ENCODE results near the gene TSPAN12.
"Not testable (repeated sequence)": the region's sequence is repeated elsewhere in the genome, so short reads cannot be mapped to it uniquely, and the experiment has no call there.

The TSPAN12 gene

GRCh38 chr7:120805636-120806388, 52.1 kb downstream of the TSPAN12 start:
- DNase-seq (ENCODE audit: low read depth): no peak

- DNase-seq (ENCODE audit: low read depth): no peak
Measured at GRCh38 chr7:120802751-120803150, 55.2 kb downstream of the TSPAN12 start.

GRCh38 chr7:120799813-120800475, 58.0 kb downstream of the TSPAN12 start:
- DNase-seq (ENCODE audit: low read depth): no peak

- no peak for DNase-seq (ENCODE audit: low read depth)
Measured at GRCh38 chr7:120799147-120799546, 58.8 kb downstream of the TSPAN12 start.

DNA sequence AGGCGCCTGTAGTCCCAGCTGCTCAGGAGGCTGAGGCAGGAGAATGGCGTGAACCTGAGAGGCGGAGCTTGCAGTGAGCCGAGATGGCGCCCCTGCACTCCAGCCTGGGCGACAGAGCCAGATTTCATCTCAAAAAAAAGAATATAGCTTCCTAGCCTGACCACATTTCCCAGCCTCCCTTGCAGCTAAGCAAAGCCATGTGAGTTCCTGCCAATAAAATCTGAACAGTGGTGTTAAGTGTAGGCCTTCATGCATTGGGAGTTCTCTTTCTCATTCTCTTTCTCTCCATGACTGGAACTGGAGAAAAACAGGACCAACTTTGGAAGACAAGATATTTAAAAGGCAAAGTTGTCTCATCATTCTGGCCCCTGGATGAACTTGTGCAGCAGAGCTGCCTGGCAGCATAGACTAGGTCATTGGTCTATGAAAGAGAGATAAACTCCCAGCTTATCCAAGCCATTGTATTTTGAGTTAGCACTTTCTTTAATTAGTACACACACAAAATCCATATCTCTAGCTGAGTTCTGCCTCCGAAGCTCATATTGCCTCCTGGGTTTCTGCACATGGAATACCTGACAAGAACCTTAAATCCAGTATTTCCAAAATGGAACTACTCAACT, 60.8 kb downstream of the TSPAN12 start:
- DNase-seq (ENCODE audit: low read depth): no peak

GRCh38 chr7:120794106-120794729, 63.7 kb downstream of the TSPAN12 start:
- no peak for DNase-seq (ENCODE audit: low read depth)

- DNase-seq (ENCODE audit: low read depth): no peak
Measured at GRCh38 chr7:120793213-120793936, 64.6 kb downstream of the TSPAN12 start.

DNA sequence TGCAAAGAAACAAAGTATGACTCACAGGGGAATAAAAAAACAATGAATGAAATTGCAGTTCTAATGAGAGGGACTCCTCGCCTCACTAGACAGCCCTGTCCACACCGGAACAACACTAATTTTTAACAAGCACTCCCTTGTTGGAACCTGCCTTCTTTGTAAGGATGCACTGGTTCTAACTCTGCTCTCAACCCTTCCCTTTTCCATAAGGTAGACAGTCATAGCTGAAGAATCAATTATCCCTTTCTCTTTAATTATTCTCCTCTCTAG, 65.1 kb downstream of the TSPAN12 start:
- no peak for DNase-seq (ENCODE audit: low read depth)

- DNase-seq (ENCODE audit: low read depth): peak; percentile 15
Measured at GRCh38 chr7:120792091-120792860, 65.7 kb downstream of the TSPAN12 start.

DNA sequence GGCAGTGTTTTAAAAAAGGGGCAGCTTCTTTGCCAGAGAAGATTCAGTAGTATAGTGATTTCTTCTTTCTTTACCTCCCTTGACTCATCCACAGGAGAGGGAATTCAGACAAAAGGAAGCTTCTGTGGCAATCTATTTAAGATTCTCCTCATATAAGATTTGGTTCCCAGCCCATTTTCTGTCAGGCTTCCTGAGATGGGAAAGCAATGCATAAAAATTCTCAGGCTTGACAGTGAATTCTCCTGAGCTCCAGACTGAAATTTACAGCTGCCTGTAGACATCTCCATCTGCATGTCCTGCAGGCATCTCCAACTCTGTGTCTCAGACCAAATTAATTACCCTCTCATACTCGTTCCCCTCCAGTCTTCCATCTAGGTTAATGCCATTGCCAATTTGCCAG, 72.8 kb downstream of the TSPAN12 start:
- DNase-seq (ENCODE audit: low read depth): no peak

DNA sequence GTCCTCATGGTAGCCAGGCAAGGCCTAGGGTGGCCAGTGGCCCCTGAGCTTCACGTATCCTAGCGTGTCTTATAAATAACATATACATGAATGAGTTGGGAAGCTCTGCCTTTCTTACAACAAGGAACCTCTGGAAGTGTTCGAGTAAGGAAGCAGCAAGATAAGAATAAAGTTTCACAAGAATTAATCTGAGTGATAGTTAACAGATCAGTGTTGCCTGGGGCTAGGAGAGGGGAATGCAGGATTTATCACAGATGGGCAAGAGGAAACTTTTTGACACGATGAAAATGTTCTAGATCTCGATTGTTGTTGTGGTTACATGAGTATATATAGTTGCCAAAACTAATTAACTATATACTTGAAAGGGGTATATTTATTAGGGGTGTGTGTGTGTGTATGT, 74.2 kb downstream of the TSPAN12 start:
- no peak for DNase-seq (ENCODE audit: low read depth)

GRCh38 chr7:120783273-120783672, 74.7 kb downstream of the TSPAN12 start:
- no peak for DNase-seq (ENCODE audit: low read depth)

DNA sequence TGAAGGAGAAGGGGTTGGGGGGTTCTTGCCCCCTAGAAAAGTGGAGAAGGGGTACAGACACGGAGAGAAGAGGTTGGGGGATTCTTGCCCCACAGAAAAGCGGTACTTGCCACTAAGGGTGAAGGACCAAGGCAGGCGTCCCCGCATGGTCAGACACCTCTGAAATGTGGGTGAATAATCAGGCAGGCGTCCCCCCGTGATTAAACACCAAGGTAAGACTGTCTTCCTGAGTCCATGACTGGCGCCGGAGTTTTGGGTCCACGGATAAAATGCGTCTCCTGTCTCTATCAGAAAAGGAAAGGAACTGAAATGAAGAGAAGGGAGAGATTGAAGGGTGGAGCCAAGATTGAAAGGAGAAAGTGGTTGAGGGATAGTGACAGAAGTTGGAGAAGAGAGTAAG, 76.0 kb downstream of the TSPAN12 start:
- not testable (repeated sequence) for DNase-seq (ENCODE audit: low read depth)

DNA sequence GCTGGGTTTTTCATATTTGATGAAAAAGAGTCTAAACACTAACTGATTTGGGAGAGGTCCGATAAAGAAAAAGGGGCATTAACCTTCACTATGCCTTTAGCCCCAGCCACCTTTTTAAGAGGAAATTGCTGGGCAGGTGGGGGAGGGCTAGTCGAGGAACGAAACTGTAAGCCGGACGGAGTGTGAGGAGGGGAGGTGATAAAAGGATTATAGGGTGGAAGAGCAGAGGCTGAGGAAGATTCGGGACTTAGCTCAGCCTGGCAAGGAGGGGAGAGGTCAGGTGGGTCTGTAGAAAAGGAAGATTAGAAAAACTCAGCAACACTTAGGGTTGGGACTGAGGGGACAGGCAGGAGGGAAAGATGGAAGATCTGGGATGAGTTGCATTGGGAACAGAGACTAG, 77.0 kb downstream of the TSPAN12 start:
- DNase-seq (ENCODE audit: low read depth): no peak

DNA sequence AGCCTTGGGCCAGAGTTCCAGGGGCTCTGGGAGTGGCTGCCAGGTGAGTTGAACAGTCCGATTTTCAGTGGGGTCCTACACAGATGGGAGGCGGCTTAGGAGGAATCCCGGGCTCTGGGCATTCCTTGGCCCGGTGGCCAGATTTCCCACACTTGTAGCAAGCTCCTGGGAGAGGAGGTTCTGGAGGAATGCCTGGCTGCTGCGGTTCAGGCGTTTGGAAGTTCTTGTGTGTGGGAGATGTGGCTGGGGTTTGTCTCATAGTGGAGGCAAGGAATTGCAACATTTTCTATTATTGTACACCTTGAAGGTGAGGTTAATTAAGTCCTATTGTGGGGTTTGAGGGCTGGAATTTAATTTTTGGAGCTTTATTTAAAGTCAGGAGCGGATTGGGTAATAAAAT, 77.5 kb downstream of the TSPAN12 start:
- not testable (repeated sequence) for DNase-seq (ENCODE audit: low read depth)

- not testable (repeated sequence) for DNase-seq (ENCODE audit: low read depth)
Measured at GRCh38 chr7:120779078-120779477, 78.9 kb downstream of the TSPAN12 start.

DNA sequence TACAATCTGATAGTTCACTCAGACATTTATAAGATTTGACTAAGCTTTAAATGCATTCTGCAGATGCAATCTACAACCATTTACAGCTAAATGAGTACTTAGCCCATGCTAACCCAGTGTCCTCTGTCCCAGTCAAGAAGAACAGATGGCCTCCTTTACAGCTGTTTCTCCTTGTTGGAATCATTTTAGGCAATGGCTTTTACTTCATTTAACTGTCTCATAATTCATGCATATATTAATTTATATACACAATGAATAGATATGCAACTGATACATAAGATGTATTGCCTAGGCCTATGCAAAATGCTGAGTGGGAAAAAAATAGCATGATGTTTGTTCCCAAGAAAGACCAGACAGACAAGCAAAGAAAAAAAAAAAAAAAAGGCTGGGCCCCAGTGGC, 82.2 kb downstream of the TSPAN12 start:
- no peak for DNase-seq (ENCODE audit: low read depth)

GRCh38 chr7:120774481-120774880, 83.5 kb downstream of the TSPAN12 start:
- no peak for DNase-seq (ENCODE audit: low read depth)

- no peak for DNase-seq (ENCODE audit: low read depth)
Measured at GRCh38 chr7:120770206-120770605, 87.7 kb downstream of the TSPAN12 start.

- DNase-seq (ENCODE audit: low read depth): no peak
Measured at GRCh38 chr7:120760851-120761250, 97.1 kb downstream of the TSPAN12 start.

GRCh38 chr7:120760050-120760449, 97.9 kb downstream of the TSPAN12 start:
- DNase-seq (ENCODE audit: low read depth): no peak

DNA sequence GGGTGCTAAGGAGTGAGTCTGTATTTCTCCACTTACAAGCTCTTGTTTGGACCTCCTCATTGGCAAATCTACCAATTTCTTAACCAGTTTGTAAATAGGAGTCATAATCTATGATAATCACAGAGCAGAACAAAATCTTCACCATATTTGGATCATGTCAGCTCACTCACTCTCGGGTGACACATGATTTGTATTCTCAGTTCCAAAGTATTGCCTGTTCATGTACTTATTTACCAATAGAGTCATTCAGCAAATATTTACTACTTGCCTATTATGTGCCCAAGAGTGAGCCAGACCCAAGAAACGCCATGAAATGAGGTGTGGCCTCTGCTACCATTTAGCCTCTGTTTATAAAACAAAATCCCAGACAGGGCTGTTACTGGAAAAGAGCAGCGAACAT, 114.8 kb downstream of the TSPAN12 start:
- DNase-seq (ENCODE audit: low read depth): no peak
